22Rv1 (cell line): ENCODE measurements around the gene CABCOCO1.

Experiments
- ZFX ChIP-seq: fragments of 450-650 bp; IDR thresholded peaks from 2 replicates; pipeline ENCODE4 v1.6.1; 2017; ENCODE audit warnings: antibody characterized with exemption, borderline replicate concordance
- TF ChIP-seq, protein P1 (sequence below): fragments of 450-650 bp; IDR thresholded peaks from 2 replicates; pipeline ENCODE4 v1.5.1; 2017; ENCODE audit warnings: mild to moderate bottlenecking

- TF ChIP-seq, protein P1, sequence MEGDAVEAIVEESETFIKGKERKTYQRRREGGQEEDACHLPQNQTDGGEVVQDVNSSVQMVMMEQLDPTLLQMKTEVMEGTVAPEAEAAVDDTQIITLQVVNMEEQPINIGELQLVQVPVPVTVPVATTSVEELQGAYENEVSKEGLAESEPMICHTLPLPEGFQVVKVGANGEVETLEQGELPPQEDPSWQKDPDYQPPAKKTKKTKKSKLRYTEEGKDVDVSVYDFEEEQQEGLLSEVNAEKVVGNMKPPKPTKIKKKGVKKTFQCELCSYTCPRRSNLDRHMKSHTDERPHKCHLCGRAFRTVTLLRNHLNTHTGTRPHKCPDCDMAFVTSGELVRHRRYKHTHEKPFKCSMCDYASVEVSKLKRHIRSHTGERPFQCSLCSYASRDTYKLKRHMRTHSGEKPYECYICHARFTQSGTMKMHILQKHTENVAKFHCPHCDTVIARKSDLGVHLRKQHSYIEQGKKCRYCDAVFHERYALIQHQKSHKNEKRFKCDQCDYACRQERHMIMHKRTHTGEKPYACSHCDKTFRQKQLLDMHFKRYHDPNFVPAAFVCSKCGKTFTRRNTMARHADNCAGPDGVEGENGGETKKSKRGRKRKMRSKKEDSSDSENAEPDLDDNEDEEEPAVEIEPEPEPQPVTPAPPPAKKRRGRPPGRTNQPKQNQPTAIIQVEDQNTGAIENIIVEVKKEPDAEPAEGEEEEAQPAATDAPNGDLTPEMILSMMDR: no peak
- no peak for TF ChIP-seq ZFX
Observed at GRCh38 chr10:61758433-61758832, 95.7 kb downstream of the CABCOCO1 start.
